Renal cortex interstitium (tissue), 11 donors: ENCODE results near the gene SEC22A. TPM values are rescaled to one million over a fixed set of nuclear protein-coding genes. Genes with fewer than 3 reads are reported as not detected.

ENCODE experiments used
- DNase-seq, 11 donors: peaks; one replicate each; pipeline ENCODE4 v3.0.0-alpha.2; 2013; ENCODE audit warnings: low read depth in 9 of 11, low spot score in 4 of 11; ENCODE audit errors: extremely low read depth in 1 of 11
- polyA plus RNA-seq, 3 donors: library from polyadenylated mRNA; unstranded; fragments of 120-200 nt; gene quantifications; one replicate each; pipeline ENCODE4 v1.2.1, GENCODE V29; 2013; ENCODE audit not compliant: insufficient read length in 3 of 3

The SEC22A gene
- polyA plus RNA-seq, 3 donors: 24.3 to 26.5 (median 26.2) TPM

GRCh38 chr3:123244128-123244527 is 42.4 kb downstream of the SEC22A start:
- DNase-seq: no peak

- peak in 2 of 11 donors; percentile 20 for DNase-seq
Measured at GRCh38 chr3:123246866-123247265, 45.1 kb downstream of the SEC22A start.

DNA sequence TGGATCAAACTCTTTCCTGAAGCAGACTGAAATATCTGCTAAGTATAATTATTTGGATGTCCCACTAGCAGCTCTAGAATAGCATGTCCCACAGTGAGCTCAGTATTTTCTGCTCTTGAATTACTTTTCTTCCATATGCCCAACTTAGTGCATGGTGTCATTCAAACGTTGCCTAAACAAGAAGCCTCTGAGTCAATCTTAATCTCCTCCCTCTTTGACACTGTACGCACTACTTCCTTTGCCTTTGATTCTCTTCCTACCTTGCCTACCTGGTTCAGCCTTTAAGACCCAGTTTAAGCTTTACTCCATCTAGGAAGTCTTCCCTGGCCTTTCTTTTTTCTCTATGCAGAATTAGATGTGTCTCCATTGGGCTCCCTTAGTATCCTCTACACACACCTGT is 54.5 kb downstream of the SEC22A start:
- DNase-seq: no peak

GRCh38 chr3:123258359-123258758 is 56.6 kb downstream of the SEC22A start:
- no peak for DNase-seq

- DNase-seq: peak in 10 of 11 donors; percentile 29 to 59 (median 40)
Measured at GRCh38 chr3:123258811-123259420, 57.2 kb downstream of the SEC22A start.

- no peak for DNase-seq
Measured at GRCh38 chr3:123261666-123262065, 59.9 kb downstream of the SEC22A start.

- no peak for DNase-seq
Measured at GRCh38 chr3:123262226-123262625, 60.5 kb downstream of the SEC22A start.

GRCh38 chr3:123262868-123263267 is 61.1 kb downstream of the SEC22A start:
- DNase-seq: no peak

DNA sequence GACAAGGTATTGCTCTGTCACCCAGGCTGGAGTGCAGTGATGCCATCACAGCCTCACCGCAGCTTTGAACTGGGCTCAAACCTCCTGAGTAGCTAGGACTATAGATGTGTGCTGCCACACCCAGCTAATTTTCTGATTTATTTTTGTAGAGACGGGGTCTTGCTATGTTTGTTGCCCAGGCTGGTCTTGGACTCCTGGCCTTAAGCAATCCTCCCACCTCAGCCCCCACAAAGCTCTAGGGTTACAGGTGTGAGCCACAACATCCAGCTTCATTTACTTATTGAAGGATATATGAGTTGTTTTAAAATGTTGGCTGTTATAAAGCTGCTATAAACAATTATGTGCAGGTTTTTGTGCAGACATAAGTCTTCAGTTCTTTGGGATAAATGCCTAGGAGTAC is 62.2 kb downstream of the SEC22A start:
- DNase-seq: peak in 1 of 11 donors; percentile 12

- no peak for DNase-seq
Measured at GRCh38 chr3:123267821-123268220, 66.1 kb downstream of the SEC22A start.

DNA sequence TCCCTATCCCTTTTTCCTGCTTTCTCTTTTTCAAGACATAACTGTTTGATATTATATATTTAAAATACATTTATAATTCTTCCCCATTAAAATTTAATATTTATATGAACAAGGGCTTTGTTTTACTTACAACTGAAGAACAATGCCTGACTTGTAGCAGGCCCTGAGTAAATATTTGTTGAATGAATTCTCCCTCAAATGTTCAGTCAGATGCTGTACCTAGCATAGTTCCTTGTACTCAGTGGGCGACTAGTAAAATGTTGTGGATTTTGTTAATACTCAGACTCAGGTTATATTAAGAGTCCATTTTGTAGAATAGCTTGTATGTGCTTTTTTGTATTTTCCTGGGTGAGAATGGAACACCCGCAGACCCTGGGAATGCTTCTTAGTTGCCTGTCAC is 69.1 kb downstream of the SEC22A start:
- no peak for DNase-seq

DNA sequence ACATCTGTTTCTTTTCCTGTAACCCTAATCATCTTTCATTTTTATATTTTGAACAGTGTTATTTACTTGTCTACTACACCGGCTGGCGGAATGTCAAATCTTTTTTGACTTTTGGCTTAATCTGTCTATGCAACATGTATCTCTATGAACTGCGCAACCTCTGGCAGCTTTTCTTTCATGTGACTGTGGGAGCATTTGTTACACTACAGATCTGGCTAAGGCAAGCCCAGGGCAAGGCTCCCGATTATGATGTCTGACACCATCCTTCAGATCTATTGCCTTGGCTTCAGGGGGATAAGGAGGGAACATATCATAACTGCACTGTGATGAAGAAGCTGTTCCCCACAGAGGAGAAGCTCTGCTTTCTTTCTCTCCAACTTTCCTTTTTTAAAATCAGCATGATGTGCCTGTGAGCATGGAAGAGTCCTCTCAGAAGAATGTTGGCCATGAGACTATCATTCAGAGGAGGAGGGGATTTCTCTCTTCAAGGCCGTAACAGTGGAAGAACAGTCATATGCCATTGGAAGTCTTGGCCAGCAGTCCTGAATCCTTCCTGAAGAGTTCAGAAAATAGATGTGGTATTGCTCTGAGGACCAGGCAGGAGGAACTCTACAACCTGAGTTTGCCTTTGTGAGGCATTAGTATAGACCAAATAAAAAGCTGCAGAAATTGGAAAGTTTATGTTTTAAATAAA is 69.9 kb downstream of the SEC22A start:
- no peak for DNase-seq

GRCh38 chr3:123272547-123272946 is 70.8 kb downstream of the SEC22A start:
- DNase-seq: no peak

GRCh38 chr3:123275691-123276090 is 73.9 kb downstream of the SEC22A start:
- no peak for DNase-seq

- no peak for DNase-seq
Measured at GRCh38 chr3:123276346-123277006, 74.7 kb downstream of the SEC22A start.

DNA sequence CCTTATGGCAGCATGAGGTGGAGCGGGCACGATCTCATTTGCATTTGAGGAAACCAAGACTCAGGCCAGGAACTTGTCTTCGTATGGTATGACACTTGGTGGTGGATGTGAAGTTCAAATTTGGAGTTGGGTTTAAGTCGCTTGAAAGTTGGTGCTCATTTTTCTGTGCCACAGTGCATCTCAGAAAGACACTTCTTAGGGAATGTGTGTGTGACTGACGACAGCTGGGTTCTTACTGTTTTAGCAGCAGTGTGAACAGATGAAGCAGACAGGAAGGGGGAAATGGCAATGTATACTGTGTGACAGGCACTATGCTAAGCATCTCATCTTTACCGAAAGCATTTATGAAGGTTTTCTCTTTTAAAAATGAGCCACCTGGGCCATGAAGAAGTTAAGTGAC is 75.4 kb downstream of the SEC22A start:
- DNase-seq: no peak

- DNase-seq: no peak
Measured at GRCh38 chr3:123278446-123278845, 76.7 kb downstream of the SEC22A start.

DNA sequence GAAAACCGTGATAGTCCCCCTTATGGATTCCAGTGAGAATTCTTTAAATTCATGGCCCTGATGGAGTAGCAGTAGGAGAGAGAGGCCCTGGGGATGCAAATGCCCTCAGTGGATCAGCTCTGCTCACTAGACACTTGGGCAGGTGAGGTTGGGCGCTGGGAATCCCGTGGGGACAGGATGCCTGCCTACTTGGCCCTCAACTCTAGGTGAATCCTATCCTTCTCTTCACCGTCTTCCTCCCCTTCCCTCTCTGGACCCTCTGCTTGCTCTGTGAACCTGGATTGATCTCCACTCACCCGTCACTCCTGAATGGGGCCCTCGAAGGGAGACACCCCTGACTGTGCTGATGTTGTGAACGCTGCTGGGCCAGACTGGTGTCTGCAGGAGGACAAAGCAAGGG is 77.4 kb downstream of the SEC22A start:
- DNase-seq: no peak

- DNase-seq: no peak
Measured at GRCh38 chr3:123281406-123281805, 79.7 kb downstream of the SEC22A start.

GRCh38 chr3:123281929-123282328 is 80.2 kb downstream of the SEC22A start:
- DNase-seq: no peak
